Tibial artery (tissue), 4 donors: Measurements from ENCODE around the gene ALAS2.

Source experiments
- DNase-seq, 2 donors: peaks; one replicate each; pipeline ENCODE4 v3.0.0-alpha.2; 2019
- H3K27ac ChIP-seq, 2 donors: fragments of 200-600 bp; sonication (generic) in 1 of 2; 1 replicate in 1 of 2; 2 replicates in 1 of 2; pipeline ENCODE4 v1.5.1; 2018 to 2019; ENCODE audit warnings: mild to moderate bottlenecking in 1 of 2
- H3K27me3 ChIP-seq, 2 donors: fragments of 200-600 bp; sonication (generic) in 1 of 2; one replicate each; pipeline versions ENCODE4 v1.5.1 to v1.6.0; 2016 to 2019
- H3K36me3 ChIP-seq, 3 donors: fragments of 200-600 bp; sonication (generic) in 2 of 3; one replicate each; pipeline ENCODE4 v1.5.1; 2016 to 2019; ENCODE audit warnings: mild to moderate bottlenecking in 2 of 3
- H3K4me1 ChIP-seq, 4 donors: fragments of 200-600 bp; sonication (generic) in 2 of 4; 1 replicate in 3 of 4; 2 replicates in 1 of 4; pipeline ENCODE4 v1.5.1; 2016 to 2019
- H3K4me3 ChIP-seq, 2 donors: fragments of 200-600 bp; sonication (generic) in 1 of 2; 1 replicate in 1 of 2; 2 replicates in 1 of 2; pipeline ENCODE4 v1.5.1; 2018 to 2019; ENCODE audit warnings: mild to moderate bottlenecking in 2 of 2
- H3K9me3 ChIP-seq, 3 donors: fragments of 200-600 bp; sonication (generic) in 1 of 3; one replicate each; pipeline ENCODE4 v1.5.1; 2016 to 2019
- CTCF ChIP-seq, 2 experiments: fragments of 200-600 bp in 1 of 2; fragments of 450-650 bp in 1 of 2; IDR thresholded peaks; one replicate each; pipeline ENCODE4 v1.5.1; 2017 to 2019; ENCODE audit warnings: antibody characterized with exemption in 2 of 2, mild to moderate bottlenecking in 1 of 2, moderate library complexity in 1 of 2
- intact Hi-C: fragments of 100-400 bp; cut with DNase I; formaldehyde crosslinking; loops from one replicate; pipeline ENCODE4 v1.15.0; 2023; ENCODE audit warnings: low total_unique reads

Gene ALAS2

GRCh38 chrX:55008571-55009358 is 22.0 kb downstream of the ALAS2 start:
- Histone ChIP-seq H3K4me1 (peaks cover 0 to 14% (median 5%) of the 10 kb centered on the region in 4 donors), H3K9me3 (no peaks in the 10 kb centered on the region), H3K27ac (no peak overlapping the region), H3K4me3 (no peak overlapping the region), H3K36me3 (peaks cover 0 to 34% (median 18%) of the 10 kb centered on the region in 3 donors), H3K27me3 (no peaks in the 10 kb centered on the region)
- intact Hi-C loops = no loop called here
- no peak for DNase-seq
- no peak for TF ChIP-seq CTCF (IDR thresholded peaks at IDR 0.05)

GRCh38 chrX:55007656-55008055 is 23.1 kb downstream of the ALAS2 start:
- Histone ChIP-seq H3K4me1 (peaks cover 0 to 14% (median 5%) of the 10 kb centered on the region in 4 donors), H3K9me3 (no peaks in the 10 kb centered on the region), H3K27me3 (no peaks in the 10 kb centered on the region), H3K27ac (peak overlapping the region in 1 of 2 donors; percentile 54), H3K36me3 (peaks cover 0 to 45% (median 24%) of the 10 kb centered on the region in 3 donors), H3K4me3 (no peak overlapping the region)
- no peak for TF ChIP-seq CTCF (IDR thresholded peaks at IDR 0.05)
- peak in 1 of 2 donors; percentile 23 for DNase-seq
- intact Hi-C loops = no loop called here

GRCh38 chrX:55006827-55007621 is 23.8 kb downstream of the ALAS2 start:
- no peak for DNase-seq
- H3K4me3 ChIP-seq = no peak overlapping the region
- intact Hi-C loops = no loop called here
- TF ChIP-seq CTCF (IDR thresholded peaks at IDR 0.05) = no peak
- H3K9me3 ChIP-seq = no peaks in the 10 kb centered on the region
- H3K27me3 ChIP-seq = no peaks in the 10 kb centered on the region
- H3K36me3 ChIP-seq = peaks cover 0 to 45% (median 25%) of the 10 kb centered on the region in 3 donors
- peak overlapping the region in 1 of 2 donors; percentile 54 for H3K27ac ChIP-seq
- peaks cover 0 to 14% (median 5%) of the 10 kb centered on the region in 4 donors for H3K4me1 ChIP-seq

GRCh38 chrX:55005256-55005655 is 25.5 kb downstream of the ALAS2 start:
- no peak overlapping the region for H3K27ac ChIP-seq
- H3K27me3 ChIP-seq = no peaks in the 10 kb centered on the region
- no peak for TF ChIP-seq CTCF (IDR thresholded peaks at IDR 0.05)
- intact Hi-C loops = no loop called here
- H3K4me1 ChIP-seq = peaks cover 0 to 23% (median 5%) of the 10 kb centered on the region in 4 donors
- no peak for DNase-seq
- no peaks in the 10 kb centered on the region for H3K9me3 ChIP-seq
- H3K36me3 ChIP-seq = peaks cover 0 to 45% (median 25%) of the 10 kb centered on the region in 3 donors
- H3K4me3 ChIP-seq = no peak overlapping the region

GRCh38 chrX:55004231-55004630 is 26.5 kb downstream of the ALAS2 start:
- intact Hi-C loops = no loop called here
- H3K36me3 ChIP-seq = peaks cover 0 to 45% (median 25%) of the 10 kb centered on the region in 3 donors
- no peak overlapping the region for H3K4me3 ChIP-seq

More at GRCh38 chrX:55004231-55004630, 26.5 kb downstream of the ALAS2 start:
- TF ChIP-seq CTCF (IDR thresholded peaks at IDR 0.05) = no peak
- Histone ChIP-seq H3K27me3 (no peaks in the 10 kb centered on the region), H3K27ac (no peak overlapping the region), H3K9me3 (no peaks in the 10 kb centered on the region), H3K4me1 (peaks cover 0 to 24% (median 5%) of the 10 kb centered on the region in 4 donors)
- no peak for DNase-seq
